Mesothelial cell of epicardium (in vitro differentiated cells): ENCODE measurements around the gene ACOT7. TPM values are rescaled to one million over a fixed set of nuclear protein-coding genes. Genes with fewer than 3 reads are reported as not detected.
A peak's percentile ranks its signal among the peaks of the same experiment; 100 is the strongest.
"Not testable (repeated sequence)": the region's sequence is repeated elsewhere in the genome, so short reads cannot be mapped to it uniquely, and the experiment has no call there.

Experiments
- DNase-seq, 2 experiments: peaks; one replicate each; pipeline ENCODE4 v3.0.0; 2021; ENCODE audit warnings: low spot score in 2 of 2; ENCODE audit not compliant: unreplicated experiment in 2 of 2
- H3K27ac Mint-ChIP-seq: 2 replicates; pipeline ENCODE4 v1.8.0; 2021; ENCODE audit warnings: mixed read lengths
- H3K27me3 Mint-ChIP-seq: 2 replicates; pipeline ENCODE4 v1.8.0; 2021; ENCODE audit warnings: low read depth, mixed read lengths
- H3K36me3 Mint-ChIP-seq: 2 replicates; pipeline ENCODE4 v1.8.0; 2021; ENCODE audit warnings: mixed read lengths
- H3K4me1 Mint-ChIP-seq: 2 replicates; pipeline ENCODE4 v1.8.0; 2021; ENCODE audit warnings: mixed read lengths
- H3K4me3 Mint-ChIP-seq: 2 replicates; pipeline ENCODE4 v1.8.0; 2021; ENCODE audit warnings: mild to moderate bottlenecking, moderate library complexity, mixed read lengths
- H3K9me3 Mint-ChIP-seq: 2 replicates; pipeline ENCODE4 v1.8.0; 2021; ENCODE audit warnings: mixed read lengths
- CTCF ChIP-seq: fragments of 200-600 bp; sonication (generic); IDR thresholded peaks from one replicate; pipeline ENCODE4 v1.5.0; 2021; ENCODE audit warnings: antibody characterized with exemption; ENCODE audit not compliant: unreplicated experiment
- total RNA-seq: library from RNA; stranded (reverse); gene quantifications from 3 replicates; pipeline ENCODE4 v1.2.1, GENCODE V29; 2021

ACOT7 gene
- total RNA-seq, 1 donor from 2014 or later, result 20.3 TPM

- no peak for TF ChIP-seq CTCF
- H3K36me3 Mint-ChIP-seq, result no peaks in the 10 kb centered on the region
- H3K27me3 Mint-ChIP-seq, result peaks cover 61% of the 10 kb centered on the region
Observed at GRCh38 chr1:6409053-6409452, 15.5 kb upstream of the ACOT7 start.

DNA sequence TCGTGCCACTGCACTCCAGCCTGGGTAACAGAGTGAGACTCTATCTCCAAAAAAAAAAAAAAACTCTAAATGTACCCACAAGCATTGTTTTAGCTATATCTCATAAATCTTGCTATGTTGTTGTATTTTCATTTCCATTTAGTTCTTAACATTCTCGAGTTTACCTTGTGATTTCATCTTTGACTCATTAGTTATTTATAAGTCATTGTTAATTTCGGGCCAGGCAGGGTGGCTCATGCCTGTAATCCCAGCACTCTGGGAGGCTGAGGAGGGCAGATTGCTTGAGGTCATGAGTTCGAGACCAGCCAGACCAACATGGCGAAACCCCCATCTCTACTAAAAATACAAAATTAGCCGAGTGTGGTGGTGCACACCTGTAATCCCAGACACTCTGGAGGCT, 14.5 kb upstream of the ACOT7 start:
- Mint-ChIP-seq H3K4me1 (no peaks in the 10 kb centered on the region), H3K27me3 (peaks cover 53% of the 10 kb centered on the region), H3K4me3 (no peak overlapping the region), H3K27ac (no peak overlapping the region), H3K9me3 (no peaks in the 10 kb centered on the region), H3K36me3 (no peaks in the 10 kb centered on the region)
- no peak for TF ChIP-seq CTCF
- no peak for DNase-seq

More at GRCh38 chr1:6409053-6409452, 15.5 kb upstream of the ACOT7 start:
- Mint-ChIP-seq H3K4me1 (no peaks in the 10 kb centered on the region), H3K4me3 (no peak overlapping the region), H3K27ac (no peak overlapping the region), H3K9me3 (no peaks in the 10 kb centered on the region)
- no peak for DNase-seq

- Mint-ChIP-seq H3K27ac (no peak overlapping the region), H3K9me3 (no peaks in the 10 kb centered on the region), H3K4me1 (no peaks in the 10 kb centered on the region), H3K27me3 (peaks cover 35% of the 10 kb centered on the region), H3K4me3 (no peak overlapping the region), H3K36me3 (no peaks in the 10 kb centered on the region)
- TF ChIP-seq CTCF, result no peak
- DNase-seq, result no peak
Observed at GRCh38 chr1:6401673-6402072, 8.1 kb upstream of the ACOT7 start.

GRCh38 chr1:6399294-6399693, 5.7 kb upstream of the ACOT7 start:
- H3K36me3 Mint-ChIP-seq, result no peaks in the 10 kb centered on the region

GRCh38 chr1:6397844-6398441, 4.4 kb upstream of the ACOT7 start:
- Mint-ChIP-seq H3K4me1 (peaks cover 6% of the 10 kb centered on the region), H3K27me3 (peaks cover 15% of the 10 kb centered on the region), H3K4me3 (no peak overlapping the region), H3K36me3 (no peaks in the 10 kb centered on the region), H3K9me3 (no peaks in the 10 kb centered on the region), H3K27ac (no peak overlapping the region)
- no peak for TF ChIP-seq CTCF
- no peak for DNase-seq

More at GRCh38 chr1:6399294-6399693, 5.7 kb upstream of the ACOT7 start:
- no peaks in the 10 kb centered on the region for H3K9me3 Mint-ChIP-seq
- no peak overlapping the region for H3K27ac Mint-ChIP-seq
- no peak overlapping the region for H3K4me3 Mint-ChIP-seq
- no peak for DNase-seq
- peaks cover 16% of the 10 kb centered on the region for H3K27me3 Mint-ChIP-seq
- TF ChIP-seq CTCF, result no peak
- peaks cover under 1% of the 10 kb centered on the region for H3K4me1 Mint-ChIP-seq

GRCh38 chr1:6396998-6397397, 3.4 kb upstream of the ACOT7 start:
- no peak overlapping the region for H3K4me3 Mint-ChIP-seq
- TF ChIP-seq CTCF, result no peak
- DNase-seq, result no peak
- peaks cover 12% of the 10 kb centered on the region for H3K4me1 Mint-ChIP-seq
- no peak overlapping the region for H3K27ac Mint-ChIP-seq
- H3K36me3 Mint-ChIP-seq, result no peaks in the 10 kb centered on the region
- no peaks in the 10 kb centered on the region for H3K9me3 Mint-ChIP-seq
- H3K27me3 Mint-ChIP-seq, result peaks cover 14% of the 10 kb centered on the region

DNA sequence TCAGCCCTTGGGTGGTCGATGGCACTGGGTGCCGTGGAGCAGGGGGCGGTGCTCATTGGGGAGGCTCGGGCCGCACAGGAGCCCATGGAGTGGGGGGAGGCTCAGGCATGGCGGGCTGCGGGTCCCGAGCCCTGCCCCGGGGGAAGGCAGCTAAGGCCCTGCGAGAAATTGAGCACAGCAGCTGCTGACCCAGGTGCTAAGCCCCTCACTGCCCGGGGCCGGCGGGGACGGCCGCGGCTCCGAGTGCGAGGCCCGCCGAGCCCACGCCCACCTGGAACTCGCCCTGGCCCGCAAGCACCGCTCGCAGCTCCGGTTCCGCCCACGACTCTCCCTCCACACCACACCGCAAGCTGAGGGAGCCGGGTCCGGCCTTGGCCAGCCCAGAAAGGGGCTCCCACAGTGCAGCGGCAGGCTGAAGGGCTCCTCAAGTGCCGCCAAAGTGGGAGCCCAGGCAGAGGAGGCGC, 2.2 kb upstream of the ACOT7 start:
- DNase-seq, H3K36me3 Mint-ChIP-seq, H3K9me3 Mint-ChIP-seq, H3K4me3 Mint-ChIP-seq, H3K27ac Mint-ChIP-seq: not testable (repeated sequence)
- Mint-ChIP-seq H3K4me1 (peaks cover 14% of the 10 kb centered on the region), H3K27me3 (peaks cover 13% of the 10 kb centered on the region)

DNA sequence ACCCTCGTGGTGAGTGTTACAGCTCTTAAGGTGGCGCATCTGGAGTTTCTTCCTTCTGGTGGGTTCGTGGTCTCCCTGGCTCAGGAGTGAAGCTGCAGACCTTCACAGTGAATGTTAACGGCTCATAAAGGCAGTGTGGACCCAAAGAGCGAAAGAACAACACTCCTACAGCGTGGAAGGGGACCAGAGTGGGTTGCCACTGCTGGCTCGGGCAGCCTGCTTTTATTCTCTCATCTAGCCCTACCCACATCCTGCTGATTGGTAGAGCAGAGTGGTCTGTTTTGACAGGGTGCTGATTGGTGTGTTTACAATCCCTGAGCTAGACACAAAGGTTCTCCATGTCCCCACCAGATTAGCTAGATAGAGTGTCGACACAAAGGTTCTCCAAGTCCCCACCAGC, 1.6 kb upstream of the ACOT7 start:
- H3K36me3 Mint-ChIP-seq, DNase-seq, H3K9me3 Mint-ChIP-seq: not testable (repeated sequence)
- Mint-ChIP-seq H3K27ac (peak overlapping the region; percentile 53), H3K4me3 (peak overlapping the region; percentile 41), H3K4me1 (peaks cover 14% of the 10 kb centered on the region), H3K27me3 (peaks cover 13% of the 10 kb centered on the region)
